NCI-H2196 treated with DMSO at 0.1 percent for 48 hours (cell line): ENCODE results near the gene LIN7C.

Source experiments
- DNase-seq: peaks from one replicate; lab custom pipeline; 2025; ENCODE audit not compliant: unreplicated experiment; lab: John Stamatoyannopoulos, UW

The LIN7C gene

DNA sequence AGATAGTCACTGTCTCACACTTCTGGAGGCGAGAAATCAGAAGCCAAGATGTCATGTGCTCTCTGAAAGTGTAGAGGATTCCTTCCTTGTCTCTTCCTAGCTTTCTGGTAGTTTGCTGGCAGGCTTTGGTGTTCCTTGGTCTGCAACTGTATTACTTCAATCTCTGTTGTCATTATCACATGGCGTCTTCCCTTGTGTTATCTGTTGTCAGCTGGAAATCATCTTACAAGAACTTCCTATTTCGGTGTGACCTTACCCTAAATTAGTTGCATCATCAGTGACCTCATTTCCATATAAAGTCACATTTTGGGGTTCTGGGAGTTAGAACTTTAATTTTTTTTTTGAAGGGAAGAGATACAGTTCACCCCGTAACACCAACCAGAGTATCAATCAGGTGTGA is 3.3 kb upstream of the LIN7C start:
- no peak for DNase-seq

DNA sequence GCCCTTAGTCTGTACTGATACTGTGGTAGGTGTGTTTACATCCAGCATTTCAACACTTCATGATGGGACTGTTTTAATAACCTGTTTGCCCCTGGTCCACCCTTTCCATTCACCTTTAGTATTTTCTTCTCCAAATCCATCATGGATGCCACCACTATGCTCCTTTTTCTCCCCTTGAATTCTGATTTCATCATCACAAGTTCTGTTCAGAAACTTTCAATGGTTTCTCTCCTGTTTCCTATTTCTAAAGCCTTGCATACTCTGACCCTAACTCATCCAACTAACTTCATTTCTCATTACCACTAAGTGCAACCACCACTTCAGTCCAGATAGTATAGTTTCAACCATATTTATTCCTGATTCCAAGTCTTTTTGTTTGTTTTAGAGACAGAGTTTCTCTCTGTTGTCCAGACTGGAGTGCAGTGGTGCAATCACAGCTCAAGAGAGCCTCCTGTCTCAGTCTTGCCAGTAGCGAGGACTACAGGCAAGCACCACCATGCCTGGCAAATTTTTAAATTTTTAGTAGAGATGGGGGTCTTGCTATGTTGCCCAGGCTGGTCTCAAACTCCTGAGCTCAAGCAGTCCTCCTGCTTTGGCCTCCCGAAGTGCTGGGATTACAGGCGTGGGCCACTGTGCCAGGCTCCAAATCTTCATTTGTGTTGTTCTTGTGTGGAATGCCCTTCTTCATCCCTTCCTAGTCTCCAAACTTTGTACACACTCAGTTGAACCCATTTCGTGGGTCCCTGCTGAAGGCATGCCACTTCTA is 1.2 kb upstream of the LIN7C start:
- no peak for DNase-seq

DNA sequence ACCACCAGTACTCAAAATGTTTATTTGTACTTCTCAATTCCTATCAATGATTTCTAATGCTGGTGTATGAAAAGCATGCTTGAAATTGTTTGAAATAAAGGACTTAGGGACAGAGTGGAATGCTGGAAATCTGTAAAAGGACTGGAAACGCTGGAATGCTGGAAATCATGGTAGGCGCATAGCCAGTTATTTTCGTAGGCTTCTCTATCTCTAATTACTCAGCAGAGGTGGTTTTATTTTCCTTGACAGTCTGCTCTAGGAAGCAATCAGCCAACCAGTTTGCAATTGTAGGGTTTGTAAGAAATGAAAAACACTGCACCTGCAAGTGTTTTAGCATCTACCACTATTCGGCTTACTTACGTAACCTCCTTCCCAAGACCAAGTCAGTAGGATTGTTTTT is 788 bp downstream of the LIN7C start:
- DNase-seq = no peak

DNA sequence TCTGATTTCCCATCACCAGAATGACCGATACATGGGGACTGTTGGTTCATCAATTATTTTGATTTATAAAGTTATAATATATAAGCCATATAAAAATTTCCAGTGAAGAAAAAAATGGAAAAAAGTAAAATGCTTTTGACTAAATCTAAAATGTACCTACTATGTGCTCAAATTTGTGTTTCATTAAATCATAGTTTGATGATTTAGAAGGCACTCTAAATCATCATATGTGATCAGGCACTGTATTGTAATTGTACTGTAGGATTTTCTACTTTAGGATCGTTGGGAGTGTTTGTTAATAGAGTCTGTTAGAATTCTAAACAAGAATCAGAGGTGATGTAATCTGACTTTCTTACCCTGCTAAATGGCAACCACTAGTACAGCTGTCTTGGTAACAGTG is 2.4 kb downstream of the LIN7C start:
- no peak for DNase-seq

DNA sequence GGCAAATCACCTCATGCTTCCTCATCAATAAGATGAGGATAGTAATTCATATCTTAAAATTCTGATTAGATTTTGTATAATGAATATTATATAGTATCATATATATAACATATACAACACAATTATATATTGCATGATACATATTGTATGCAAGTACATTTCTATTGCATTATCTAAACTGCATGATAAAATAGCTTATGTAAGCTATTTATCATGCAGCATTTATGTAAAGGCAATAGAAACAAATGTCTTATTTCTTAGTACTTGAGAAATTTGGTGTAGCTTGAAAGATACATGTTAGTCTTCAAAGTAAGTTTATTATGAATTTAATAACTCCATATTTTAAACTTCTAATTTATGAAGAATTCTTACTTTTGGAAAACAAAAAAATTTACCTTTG is 5.5 kb downstream of the LIN7C start:
- no peak for DNase-seq

DNA sequence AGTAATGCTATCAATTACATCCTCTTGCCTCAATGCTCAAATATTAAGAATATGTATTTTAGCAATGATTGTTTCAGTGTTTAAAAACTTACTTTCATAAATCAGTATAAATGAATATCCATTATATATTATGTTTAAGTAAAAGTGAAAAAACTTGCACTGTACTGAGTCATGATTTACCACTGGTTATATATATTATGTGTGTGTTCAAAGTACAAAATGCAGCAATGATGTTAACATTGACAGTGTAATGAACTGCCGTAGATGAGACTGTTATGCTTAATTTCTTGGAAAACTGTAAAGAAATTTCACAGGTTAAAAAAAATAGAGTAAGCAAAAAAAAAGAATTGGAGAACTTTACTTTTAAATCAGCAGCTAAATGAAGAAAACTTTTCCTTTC is 8.7 kb downstream of the LIN7C start:
- DNase-seq = no peak

DNA sequence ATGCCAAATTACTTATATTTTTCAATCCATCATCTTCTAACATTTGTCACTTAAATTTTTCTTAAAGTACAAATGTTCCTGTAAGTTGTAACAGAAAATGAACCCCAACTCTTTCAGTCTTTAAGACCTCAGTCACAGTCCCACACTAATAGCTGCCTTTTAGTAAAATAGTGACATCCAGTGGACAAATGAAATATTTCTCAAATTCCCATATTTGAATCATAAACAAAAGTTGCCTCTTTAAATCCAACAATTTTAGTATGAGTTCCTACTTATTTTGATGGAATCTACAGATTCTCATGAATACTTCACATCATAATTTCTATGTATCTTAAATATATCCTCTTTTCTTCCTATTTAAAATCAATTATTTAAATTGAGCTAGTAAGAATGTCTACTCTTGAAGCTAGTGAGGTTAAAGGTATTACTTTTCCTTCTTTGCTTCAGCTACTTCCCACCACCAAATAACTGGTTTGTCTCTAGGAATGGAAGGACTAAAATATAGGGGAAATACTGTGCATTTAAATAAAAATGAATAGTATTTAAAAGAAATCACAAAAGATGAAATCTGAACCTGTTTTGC is 9.2 kb downstream of the LIN7C start:
- no peak for DNase-seq

DNA sequence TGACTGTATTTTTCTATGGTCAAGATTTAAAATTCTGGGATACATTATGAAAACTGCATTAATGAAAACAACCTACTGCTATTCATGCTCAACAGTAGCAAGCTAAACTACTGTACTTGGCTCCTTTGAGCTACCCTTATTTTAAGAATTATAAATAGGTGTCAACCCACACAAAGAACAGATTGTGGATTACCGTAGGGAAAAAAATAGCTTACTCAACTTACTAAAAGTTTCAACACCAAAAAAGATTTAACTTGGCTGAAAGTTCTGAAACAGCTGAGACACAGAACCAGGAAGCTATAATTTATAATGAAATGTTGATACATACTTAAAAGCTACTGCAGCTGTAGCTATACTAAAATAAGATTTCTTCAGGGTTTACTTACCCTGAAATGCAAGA is 10.1 kb downstream of the LIN7C start:
- DNase-seq = no peak

DNA sequence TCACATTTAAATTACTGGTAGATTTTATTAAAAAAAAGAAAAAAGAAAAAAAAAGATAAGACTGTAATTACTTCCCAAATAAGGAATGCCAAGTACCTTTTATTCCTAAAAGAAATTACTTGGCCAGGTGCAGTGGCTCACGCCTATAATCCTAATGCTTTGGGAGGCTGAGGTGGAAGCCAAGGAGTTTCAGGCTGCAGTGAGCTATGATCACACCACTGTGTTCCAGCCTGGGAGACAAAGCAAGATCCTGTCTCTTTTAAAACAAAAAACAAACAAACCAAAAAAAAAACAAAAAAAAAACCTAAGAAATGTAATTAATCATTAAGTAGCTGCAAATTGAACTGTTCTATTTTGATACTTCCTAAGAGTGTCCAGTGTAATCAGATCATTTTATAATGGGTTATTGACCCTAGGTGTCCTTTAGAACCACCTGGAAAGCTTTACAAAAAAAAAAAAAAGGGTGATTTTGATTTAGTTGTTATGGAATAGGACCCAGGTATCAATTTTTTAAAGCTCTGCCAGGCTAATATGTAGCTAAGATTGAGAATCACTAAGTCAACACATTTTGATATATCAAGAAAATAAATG is 10.8 kb downstream of the LIN7C start:
- no peak for DNase-seq

DNA sequence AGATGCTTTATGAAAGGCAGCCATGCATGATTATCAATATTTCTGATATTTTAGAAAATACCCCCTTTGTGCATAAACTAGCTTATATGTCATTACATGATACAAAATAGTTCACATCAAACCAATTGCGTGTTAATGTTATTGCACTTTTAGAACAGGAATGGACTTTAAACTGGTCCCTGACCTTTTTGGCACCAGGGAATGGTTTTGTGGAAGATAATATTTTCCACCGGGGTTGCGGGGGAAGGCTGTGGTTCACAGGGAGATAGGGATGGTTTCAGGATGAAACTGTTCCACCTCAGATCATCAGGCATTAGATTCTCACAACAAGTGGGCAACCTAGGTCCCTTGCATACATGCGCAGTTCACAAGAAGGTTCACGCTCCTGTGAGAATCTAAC is 17.5 kb downstream of the LIN7C start:
- DNase-seq = no peak

DNA sequence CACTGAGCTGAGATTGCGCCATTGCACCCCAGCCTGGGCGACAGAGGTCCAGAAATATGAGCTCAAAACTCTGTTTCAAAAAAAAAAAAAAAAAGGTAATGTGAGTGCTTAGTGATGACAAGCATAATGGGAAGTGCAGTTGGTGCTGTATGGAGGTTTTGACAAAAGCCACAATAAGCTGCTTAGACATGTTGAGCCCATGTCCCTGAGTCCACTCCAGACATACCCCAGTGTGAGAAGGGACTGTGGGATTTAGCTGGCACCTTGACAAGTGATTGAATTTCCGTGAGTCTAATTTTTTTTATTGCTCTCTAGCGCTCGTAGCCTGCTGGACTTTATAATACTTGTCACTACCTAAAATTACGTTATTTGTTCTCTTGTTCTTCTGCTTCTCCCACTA is 18.9 kb downstream of the LIN7C start:
- DNase-seq = no peak

DNA sequence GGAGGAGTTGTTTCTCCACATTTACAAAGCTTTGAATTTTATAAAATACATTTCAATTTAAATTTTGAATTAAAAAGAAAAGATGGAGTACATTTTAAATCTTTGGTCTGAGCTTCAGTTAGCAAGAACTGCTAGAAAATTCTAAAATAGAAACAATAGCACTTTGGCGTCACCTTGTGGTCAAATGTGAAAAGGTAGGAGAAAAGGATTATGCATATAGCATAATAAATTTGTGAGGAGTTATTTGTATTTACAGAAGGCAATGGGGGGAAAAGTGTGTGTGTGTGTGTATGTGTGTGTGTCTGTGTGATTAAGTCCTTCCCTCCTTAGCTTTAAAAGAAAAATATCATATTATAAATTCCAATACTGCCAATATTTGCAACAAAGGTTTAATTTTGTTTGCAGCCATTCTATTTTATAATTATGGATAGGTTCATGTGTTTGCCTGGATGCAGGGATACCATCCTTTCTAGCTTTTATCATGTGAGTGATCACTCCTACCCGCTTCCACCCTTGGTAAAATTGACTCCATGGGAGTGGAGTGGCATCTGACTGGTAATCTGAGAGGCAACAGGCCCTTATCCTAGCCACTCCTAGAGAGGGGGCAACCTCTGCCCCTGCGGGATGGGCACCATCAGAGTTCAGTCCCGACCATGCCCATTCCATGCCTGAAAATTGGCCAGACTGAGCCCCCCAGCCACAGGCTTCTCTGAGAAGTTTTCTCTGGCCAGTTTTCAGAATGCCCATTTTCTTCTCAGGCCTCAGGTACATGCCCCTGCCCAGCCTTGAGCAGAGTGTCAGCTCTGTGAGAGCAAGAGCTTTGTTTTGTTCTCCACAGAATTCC is 20.4 kb downstream of the LIN7C start:
- DNase-seq = no peak

DNA sequence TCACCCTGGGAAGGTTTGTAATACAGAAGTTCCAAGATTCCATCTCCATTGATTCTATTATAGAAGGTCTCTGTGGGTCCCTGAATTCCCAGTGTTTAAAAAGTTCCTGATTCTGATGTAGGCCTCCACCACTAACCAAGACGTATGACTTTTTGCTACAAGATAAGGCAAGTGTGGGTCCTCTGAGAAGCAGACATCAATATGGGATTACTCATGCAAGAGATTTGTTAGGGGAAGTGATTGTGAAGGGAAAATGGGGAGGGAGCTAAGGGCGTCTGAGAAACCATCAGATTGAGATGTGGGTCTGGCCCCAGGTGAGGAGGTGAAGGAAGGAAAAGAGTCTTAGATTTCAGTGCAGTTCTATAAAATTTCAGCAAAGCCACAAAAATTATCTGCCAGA is 23.8 kb downstream of the LIN7C start:
- no peak for DNase-seq

DNA sequence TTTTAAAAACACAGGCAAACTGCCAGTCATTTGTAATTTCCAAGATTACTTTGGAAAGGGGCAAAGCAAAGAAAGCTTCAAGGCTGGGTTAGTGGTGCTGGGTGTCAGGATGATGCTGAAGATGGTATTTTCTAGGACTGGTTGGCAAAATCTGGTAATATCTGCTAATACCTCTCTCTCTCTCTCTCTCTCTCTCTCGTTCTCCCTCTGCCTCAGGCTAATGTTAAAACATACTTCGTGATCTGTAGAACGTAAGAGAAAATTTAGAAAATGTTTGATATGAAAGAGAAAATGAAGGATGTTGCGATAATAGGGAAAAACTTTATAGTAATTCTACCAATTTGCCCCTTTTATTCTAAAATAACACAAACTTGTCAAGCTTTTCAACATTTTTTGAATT is 24.6 kb downstream of the LIN7C start:
- no peak for DNase-seq

DNA sequence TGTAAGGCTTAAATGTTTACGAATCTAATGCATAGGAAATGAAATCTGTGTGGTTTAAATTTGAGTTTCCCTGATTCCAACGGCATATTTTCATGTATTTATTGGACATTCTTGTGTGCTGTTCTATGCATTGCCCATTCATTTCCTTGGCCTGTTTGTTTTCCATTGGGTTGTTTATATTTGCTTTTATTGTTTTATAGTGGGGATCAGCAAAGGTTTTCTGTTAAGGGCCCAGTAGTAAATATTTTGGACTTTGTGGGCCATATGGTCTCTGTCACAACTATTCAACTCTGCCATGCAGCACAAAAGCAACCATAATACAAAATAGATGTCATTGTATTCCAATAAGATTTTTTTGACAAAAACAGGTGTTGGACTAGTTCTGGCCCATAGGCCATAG is 28.7 kb downstream of the LIN7C start:
- DNase-seq = no peak

DNA sequence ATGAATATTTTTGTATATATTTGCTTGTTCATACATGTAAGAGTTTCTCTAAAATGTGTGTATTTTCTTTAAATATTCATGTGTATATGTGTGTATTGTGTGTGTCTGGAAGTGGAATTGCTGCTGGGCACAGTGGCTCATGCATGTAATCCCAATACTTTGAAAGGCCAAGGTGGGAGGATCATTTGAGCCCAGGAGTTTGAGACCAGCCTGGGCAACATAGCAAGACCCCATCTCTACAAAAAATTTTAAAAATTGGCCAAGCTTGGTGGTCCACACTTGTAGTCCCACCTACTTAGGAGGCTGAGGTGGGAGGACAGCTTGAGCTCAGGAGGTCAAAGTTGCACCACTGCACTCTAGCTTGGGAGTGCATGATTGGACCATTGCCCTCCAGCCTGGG is 29.3 kb downstream of the LIN7C start:
- no peak for DNase-seq

DNA sequence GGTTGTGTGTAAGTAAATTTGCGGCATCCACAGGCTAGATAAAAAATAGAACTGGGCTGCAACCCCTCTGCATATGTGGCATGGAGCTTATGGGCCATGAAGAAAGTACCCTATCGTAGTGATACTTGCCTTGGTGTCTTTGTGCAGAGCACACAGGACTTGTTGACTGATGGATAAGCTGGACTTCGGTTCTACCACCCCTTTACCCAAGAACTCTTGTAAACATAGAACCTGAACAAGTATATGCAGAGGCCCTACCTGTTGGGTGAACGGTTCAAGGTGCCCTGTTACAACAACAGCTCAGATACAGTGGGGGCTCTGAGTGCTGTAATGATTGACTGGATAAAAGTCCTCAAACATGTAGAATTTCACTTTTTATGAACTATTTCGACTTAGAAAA is 30.9 kb downstream of the LIN7C start:
- DNase-seq = no peak

DNA sequence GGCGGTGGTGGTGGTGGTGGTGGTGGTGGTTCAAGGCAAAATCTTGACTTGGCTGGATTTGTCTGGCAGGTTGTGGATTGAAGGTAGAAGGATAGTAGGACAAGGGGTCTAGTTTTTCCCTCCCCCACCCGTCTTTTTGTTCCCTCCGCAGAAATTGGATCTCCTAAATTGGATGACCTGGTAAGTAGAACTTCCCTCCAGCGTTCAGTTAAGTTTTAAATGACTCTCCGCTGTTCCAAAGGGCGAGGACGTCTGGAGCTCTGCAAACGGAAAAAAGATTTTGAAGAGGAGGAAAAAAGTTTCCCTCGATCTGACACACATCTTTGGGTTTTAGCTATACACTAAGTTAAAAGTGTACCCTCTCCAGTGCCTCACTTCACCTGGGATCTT is 33.6 kb downstream of the LIN7C start:
- no peak for DNase-seq

DNA sequence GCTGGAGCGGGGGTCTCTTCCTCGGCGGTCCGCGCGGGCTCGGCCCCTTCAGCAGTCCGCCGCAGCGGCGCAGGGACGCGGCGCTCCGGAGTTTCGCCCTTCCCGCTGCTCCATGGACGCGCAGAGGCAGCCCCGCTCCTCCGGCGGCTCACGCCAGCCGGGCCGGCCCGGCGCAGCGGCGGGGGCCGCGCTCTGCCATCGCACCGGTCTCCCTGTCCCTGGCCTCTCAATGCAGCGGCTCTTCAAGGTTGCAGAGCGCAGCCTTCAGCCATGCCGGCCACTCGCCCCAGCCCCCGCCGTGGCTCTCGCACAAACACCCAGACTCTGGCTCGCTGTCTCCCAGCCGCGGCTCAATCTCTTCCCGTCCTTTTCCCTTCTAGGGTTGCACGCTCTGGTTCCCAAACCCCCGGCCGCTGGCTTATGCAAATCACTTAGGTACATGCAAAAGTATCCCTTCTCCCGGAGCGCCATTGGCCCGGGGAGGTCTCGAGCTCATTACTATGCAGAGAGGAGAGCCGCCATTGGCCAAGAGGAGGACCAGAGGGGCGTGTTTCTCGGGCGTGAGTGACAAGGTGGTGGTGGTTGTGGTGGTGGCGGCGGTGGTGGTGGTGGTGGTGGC is 34.1 kb downstream of the LIN7C start, which contains the start of gene LGR4:
Gene LGR4, minus strand, starts transcription at position 393 of the 619 bp plus-strand sequence. CDS start 488 bp downstream, outside the sequence.
- DNase-seq = peak; percentile 89

DNA sequence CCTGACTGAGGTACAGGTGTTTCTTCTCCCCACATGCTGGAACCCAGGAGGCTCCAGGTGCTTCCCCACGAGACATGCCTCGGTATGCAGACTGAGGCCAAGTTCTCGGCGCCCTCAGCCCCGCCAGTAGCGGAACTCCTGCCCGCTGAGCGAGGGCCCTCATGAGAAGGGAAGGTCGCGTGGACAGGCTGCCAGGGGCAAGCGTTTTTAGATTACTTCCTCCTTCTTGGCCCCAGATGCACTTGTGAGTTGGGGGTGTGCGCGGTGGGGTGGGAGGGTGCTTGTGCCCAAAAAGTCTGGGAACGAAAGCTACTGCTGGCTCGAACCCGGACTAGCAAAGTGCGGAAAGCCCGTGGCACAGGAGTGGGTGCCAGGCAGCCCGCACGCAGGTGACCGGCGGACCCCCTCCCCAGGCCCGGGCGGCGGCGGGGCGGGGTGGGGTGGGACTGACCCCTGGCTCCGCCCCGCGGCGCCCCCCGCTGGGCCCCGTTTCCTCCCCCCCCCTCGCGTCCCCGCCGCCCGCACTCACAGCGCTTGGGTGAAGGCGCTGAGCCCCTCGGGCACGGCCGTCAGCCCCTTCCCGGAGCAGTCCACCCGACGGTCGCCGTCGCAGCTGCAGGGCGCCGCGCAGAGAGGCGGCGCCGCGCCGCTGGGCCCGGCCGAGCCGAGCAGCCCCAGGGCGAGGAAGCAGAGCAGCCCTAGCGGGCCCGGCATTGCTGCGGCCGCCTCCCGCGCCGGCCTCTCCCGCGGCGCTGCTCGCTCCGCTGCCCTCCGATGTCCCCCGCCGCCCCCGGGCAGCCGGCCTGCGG is 34.8 kb downstream of the LIN7C start:
- no peak for DNase-seq
